Dermis microvascular lymphatic vessel endothelial cell (primary cell): ENCODE data around the gene TRNT1. TPM values are rescaled to one million over a fixed set of nuclear protein-coding genes. Genes with fewer than 3 reads are reported as not detected.
A peak's percentile ranks its signal among the peaks of the same experiment; 100 is the strongest.

ENCODE experiments used
- DNase-seq, 2 donors: peaks; one replicate each; pipeline versions ENCODE4 v3.0.0 to v3.0.0-alpha.2; 2010; ENCODE audit warnings: low read depth in 2 of 2
- total RNA-seq: library from RNA; depleted of rRNA; stranded (reverse); fragments of >200 nt; gene quantifications from 2 replicates; pipeline ENCODE4 v1.2.1, GENCODE V29; 2014

Gene TRNT1
- total RNA-seq = 18.0 TPM in 2 replicates

DNA sequence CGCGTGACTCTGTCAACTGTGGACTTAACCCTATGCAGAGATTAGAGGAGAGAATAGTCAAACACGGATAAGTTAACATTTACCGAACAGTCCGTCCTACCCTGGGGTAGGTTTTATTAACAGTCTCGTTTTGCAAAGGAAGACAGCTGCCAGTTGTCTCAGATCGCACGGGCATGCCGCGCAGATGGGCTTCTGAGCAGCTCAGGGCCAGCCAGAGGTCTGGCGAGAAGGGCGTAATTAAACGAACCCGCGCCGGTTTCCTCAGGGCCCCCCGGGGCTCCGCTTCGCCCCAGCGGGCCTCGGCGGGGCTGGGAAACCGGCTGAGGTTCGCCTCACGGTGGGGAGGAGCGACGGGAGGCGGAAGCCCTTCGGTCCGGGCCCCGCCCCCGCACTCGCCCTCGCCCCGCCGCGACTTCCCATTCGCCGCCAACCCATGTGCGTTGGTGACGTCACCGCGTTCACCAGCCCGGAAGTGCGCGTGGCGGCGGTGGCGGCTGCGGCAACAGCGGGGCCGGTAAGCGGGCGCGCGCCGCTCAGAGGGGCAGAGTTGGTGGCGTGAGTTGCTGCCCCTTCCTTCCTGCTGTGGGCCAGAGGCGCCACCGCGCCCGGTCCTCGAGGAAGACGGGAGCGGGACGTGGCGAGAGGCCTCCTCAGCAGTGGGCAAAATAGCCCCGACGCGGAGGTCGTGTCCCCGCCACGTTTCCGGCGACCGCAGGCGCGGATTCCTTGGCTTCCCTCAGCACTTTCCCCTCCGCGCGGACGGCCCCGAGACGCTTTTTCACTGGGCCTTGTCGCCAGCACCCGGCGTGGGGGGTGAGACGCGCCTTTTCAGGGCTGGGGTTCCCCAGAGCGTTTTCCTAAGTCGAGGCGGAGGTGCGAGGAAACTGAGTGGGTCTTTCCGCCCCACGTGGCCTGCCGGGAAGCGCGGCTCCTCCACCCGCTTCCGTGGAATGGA lies at the start of gene TRNT1:
TRNT1 (plus strand) TSS at position 464 of the 955 bp plus-strand sequence. CDS start 2,101 bp downstream, outside the sequence.
- DNase-seq = peak; percentile 85 to 96

DNA sequence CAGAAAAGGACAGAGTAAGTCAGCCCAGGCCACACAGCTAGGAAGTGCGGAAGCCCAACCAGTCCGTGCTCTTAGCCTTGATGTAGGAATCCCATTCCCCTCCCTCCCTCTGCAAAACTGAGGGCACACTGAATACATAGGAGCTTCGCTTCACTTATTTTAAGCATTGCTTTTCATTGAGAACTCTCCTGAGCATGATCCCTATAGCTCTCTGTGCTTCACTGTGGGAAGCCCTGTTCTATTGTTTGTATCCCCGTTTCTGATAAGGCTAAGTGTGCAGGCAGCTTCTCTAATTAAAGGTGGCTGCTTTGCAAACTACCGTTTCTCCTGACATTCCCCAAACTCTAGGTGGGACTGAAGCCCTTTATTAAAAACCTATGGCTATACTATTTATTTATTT lies 46.4 kb upstream of the TRNT1 start:
- DNase-seq = no peak

DNA sequence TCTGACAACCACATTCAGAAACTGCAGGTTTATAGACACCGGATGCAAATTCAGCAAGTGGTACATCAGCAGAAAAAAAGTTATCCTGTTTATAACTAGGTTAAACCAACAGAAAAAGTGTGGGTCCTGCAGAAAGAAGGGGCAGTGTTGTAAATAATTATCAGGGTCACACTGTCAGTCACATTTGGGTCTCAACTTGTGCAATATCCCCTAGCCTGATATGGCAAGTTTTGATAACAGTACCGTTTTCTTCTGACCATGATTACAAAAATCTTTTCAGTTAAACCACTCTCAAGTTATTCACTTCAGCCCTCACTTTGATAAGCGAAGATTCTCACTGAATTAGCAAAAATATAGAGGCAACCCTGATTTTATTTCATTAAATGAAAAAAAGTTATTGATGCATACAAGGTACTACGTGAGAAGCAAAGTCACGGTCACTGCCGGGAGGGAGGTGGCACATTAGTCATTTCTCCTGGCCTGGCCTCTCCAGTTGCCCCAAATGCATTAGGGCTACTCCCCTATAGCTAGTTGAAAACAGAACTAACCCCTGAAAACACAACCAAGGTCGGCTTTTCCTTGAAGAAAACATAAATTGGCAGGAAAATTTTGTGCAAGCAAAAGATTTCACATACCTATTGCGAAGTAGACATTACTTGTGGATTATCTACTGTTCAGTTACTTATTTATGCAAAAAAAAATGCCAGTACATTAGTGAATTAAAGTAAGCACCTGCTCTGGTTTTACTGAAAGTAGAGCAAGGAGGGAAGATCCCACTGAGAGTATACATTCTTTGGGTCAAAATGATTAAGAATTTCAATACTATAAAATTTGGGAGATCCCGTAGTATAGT lies 45.1 kb upstream of the TRNT1 start:
- DNase-seq = no peak

DNA sequence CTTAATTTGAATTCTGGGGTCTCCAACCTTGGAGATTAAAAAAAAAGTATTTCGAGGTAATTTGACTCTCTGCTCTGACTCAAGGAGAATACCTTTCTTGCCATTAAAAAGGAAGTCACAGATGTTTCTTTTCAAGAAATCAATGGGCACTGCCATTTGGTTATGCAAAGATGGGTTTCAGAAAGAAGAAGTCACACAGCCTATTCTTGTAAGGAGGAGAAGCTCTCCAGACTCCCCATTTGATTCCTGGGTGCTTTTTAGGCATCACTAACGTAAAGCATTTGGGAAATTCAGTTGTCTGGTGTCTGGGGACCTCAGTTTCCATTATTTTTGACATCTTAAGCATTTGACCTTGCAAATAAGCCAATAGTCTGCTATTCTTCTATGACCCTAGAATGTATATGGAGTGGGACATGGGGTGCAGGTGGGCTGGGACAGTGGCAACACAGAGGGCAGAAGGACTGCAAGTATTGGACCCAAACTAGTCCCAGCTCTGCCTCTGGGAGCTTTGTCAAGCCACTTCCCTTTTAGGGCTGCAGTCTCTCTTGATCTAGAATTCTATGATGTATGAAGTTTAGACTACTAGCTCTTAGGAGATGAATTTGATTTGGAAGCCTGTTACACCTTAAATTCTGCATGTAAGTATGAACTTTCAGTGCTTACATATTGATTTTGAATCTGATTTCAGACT lies 44.4 kb upstream of the TRNT1 start:
- DNase-seq = no peak

DNA sequence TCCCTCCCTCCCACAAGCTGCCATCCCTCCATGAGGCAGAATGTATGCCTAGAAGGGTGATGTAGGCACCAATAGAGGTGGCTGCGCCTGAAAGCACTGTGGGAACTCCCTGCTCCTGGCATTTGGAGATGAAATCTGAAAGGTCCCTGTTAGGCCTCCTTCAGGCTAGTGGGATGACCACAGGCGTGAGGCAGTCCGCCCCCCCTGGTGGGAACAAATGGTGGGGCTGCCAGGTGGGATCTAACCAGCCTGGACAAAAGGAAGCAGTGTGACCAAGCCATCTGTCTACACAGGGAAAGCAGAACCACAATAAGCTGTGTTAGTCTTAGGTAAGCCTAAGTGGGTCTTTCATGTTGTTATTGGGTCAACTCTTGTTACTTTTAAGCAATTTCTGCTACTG lies 41.9 kb upstream of the TRNT1 start:
- DNase-seq = no peak

DNA sequence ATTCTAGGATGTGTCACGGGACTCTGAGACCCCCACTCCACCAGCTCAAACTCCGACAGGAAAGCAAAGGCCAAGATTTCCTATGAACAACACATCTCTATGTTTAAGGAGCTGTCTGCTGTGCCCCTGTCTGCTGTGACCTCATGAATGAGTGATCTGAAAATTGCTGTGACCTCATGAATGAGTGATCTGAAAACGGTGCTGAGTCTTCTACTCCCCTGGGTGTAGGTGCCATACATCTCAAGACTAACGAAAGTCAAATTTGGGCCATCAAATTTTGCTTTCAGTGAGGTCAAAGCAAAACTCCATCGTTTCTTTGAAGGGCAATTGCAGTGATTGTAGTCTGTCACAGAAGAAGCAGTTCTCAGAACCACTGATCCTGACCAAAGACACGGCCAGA lies 41.0 kb upstream of the TRNT1 start:
- DNase-seq = no peak

DNA sequence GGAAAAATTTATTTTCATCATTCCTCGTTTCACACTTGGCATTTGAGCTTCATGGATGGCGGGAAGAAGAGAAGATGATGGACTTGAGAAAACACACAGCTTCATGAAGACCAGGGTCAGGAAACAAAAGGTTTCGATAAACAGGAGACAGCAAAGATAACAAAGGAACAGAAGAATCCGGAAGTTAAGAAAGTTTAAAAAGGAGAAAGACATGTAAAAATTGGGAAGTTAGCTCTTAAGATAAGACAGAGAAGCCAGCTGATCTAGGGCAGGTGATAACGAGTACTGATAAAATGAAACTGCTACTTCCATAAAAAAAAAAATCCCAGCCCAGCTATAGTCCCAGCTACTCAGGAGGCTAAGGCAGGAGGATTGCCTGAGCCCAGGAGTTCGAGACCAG lies 40.5 kb upstream of the TRNT1 start:
- DNase-seq = no peak

DNA sequence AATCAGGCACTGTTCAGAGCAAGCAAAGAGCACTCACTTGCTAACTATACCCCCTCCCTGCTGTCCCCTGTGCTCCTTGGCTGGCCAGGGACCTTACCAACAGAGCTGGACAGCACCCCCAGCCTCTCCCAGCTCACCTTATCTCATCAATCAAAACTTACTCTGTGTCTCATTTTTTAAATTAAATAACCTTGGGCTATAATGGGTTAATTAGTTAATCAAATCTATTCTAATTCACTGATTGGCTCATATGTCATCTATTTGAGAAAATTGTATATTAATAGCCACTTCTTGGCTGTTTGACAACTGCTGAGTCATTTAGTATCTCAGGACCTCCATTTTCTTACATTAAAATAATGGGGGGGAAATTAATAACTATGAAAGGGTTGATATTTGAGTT lies 39.5 kb upstream of the TRNT1 start:
- DNase-seq = no peak

DNA sequence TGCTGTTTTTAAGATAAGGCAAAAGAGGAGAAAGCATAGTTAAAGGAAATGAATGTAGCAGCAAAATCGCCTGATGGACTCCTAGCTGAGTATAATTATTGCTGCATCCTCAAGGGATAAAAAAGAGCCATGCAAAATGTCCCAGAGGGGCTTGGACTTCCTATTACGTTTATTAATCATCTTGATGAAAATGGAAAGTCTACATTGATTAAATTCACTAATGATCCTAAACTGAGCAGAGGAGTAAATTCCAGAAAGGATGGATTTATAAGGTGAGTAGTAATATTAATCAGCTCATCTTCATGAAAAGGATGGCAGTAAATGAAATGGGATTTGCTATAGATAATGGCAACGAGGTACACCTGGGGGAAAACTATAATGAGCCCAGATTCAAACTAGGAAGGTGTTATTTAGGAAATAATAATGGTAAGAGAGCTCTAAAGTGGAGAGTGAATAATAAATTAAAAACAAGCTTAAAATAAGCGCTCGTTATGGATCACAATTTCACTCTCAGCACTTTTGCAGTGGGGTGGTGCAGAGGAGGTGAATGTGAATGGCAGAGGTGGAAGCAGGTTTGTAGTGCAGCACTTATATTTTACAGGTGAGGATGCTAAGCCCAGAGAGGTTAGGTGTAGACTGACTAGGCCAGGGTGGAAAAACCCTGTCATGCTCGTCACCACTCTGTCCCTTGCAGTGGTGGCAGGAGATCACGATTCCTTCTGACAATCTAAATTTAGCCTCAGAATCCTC lies 38.8 kb upstream of the TRNT1 start:
- DNase-seq = no peak

DNA sequence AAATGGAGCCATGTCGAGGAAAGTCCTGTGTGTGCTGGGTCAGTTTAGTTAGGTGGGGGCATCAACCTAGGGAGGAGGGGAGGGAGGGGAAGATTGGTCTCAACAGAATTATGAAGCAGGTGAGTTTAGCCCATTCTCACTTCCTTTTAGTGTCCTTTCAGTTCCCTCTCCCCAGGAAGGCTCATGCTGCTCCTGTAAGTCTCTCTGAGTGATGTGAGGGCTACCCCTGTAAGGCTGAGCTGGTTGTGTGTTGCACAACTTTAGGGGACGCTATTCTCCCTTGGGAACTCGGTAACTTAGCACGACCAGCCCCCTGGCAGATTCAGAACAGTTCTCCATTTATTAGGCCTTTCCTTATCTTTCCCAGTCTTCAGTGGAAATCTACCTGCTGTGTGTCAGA lies 37.7 kb upstream of the TRNT1 start:
- DNase-seq = no peak

DNA sequence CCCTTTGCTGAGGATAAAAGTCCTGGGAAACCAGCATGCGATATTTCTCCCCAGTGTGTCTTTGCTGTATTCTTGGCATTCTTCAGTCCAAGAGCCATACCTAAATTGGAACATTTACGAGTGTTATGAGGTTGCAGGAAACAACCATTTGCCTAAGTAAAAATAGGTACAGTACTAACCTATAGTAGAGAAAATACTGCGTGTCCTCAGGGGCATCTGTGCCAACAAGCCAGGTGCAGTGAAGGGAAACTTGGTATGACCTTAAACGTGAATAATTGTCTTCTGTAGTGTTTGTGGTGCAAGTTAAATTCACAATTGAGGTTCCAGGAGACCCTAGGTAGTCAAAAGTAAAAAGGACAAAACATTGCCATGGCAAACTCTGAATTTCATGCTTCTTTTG lies 28.8 kb upstream of the TRNT1 start:
- no peak for DNase-seq

DNA sequence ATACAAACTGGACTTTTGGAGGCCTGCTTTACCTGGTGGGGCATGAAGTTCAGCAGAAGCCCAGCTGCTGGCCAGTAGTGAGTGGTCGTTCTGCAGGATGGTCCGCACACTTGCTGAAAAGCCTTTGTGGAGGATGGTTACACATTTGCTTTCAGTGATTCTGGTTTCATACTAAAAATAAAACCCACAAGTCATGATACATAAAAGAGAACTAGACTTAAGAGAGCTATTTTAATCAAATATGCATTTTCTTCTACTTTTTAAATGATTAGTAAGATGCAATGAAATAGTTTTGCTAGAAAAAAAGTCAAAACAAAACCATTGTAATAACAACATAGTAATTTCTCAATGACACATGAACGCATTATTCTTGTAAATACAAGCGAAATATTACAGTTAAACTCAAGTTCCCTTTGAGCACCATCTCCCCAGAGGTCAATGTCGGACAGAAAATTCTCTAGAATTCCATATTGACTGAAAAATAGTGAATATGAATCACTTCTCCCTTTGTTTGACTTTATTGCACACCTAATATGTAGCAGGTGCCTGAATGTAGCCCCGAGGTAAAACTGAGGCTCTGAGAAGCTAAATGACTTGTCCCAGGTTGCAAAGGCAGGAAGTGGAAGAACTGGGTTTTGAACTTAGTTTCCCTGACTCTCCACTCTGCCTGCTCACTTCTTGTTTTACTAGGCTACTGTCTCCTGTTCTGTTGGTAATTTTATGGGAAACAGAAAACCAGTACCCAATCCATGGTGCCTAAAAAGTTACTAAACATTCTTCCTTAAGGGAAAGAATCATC lies 24.9 kb upstream of the TRNT1 start:
- no peak for DNase-seq

DNA sequence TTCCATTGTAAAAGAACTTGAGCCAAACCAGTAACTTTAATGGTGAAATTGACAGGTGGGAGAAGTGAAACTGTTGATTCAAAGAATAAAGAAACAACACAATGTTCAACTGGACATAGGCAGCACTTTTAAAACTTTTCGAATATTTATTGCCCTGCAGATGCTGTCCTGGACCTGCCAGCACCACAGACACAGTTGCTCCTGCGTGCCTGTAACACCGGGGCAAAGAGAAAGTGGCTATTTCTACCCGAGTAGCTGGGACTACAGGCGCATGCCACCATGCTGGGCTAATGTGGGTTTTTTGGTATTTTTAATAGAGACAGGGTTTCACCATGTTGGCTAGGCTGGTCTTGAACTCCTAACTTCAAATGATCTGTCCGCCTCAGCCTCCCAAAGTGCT lies 24.0 kb upstream of the TRNT1 start:
- DNase-seq = no peak

DNA sequence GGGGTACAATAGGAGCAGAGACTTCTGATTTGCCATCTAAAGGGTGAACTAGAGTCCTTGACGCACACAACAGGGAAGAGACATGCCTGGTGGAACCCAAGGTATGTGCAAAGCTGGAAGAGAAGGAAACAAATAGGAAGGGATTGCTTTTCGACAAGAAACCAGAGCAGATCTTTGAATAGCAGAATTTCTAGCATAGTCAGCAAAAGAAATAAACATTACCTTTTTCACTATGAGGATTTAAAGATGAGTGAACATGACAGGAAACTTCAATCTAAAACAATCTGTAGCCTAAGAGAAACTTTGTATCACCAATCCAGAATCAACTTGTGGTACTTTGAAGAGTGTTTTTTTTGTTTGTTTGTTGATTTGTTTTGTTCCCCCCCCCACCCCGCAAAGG lies 21.5 kb upstream of the TRNT1 start:
- DNase-seq = no peak

DNA sequence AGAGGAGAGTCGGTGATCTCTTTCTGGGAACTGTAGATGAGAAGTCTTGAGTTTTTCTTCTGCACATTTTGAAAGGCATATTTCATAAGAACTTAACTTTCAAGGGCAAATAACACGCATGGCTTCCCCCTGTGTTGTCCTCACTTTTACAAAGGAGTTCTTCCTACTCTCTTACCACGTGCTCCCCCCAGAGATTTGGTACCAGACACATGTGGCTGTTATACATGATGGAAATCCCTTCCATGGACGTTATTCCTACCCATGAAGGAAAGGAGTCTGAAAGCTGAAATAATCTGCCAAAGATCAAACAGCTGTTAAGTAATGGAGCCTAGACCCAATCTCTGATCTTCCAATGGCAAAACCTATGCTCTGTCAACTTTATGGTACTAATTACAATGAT lies 20.9 kb upstream of the TRNT1 start:
- DNase-seq = no peak

DNA sequence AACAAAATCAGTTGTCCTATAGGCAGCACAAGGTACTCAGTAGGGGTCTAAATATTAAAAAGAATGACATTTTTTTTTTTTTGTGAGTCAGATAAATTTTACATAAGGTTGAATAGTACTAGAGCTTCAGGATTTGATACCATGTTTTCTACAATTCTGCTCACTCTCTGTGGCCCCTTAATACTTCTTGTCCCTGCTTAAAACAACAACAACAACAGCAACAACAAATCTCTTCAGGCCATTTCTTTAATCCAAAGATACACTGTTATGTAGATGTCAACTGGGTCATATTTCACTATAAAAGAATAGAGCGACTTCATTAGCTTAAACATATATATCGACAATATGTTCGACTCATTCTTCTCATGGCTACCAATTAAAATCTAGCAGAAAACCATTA lies 19.6 kb upstream of the TRNT1 start:
- DNase-seq = no peak

DNA sequence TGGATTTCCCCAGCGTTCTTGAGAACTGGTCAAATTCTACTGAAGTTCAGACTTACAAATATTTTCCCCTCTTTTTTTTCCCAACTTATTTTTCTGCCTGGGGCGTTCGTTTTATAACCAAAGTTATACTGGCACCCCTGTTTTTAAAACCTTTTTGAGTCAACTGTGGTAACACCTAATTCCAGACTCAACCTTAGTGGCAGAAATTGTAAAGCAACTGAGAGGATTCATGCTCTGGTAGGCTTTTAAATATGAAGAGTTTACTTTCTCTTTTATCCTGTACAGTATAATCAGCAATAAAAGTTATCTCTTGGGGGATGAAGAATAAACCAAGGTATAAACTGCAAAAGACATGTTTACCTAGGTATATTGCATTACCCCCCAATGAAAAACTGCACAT lies 18.9 kb upstream of the TRNT1 start:
- DNase-seq = no peak

DNA sequence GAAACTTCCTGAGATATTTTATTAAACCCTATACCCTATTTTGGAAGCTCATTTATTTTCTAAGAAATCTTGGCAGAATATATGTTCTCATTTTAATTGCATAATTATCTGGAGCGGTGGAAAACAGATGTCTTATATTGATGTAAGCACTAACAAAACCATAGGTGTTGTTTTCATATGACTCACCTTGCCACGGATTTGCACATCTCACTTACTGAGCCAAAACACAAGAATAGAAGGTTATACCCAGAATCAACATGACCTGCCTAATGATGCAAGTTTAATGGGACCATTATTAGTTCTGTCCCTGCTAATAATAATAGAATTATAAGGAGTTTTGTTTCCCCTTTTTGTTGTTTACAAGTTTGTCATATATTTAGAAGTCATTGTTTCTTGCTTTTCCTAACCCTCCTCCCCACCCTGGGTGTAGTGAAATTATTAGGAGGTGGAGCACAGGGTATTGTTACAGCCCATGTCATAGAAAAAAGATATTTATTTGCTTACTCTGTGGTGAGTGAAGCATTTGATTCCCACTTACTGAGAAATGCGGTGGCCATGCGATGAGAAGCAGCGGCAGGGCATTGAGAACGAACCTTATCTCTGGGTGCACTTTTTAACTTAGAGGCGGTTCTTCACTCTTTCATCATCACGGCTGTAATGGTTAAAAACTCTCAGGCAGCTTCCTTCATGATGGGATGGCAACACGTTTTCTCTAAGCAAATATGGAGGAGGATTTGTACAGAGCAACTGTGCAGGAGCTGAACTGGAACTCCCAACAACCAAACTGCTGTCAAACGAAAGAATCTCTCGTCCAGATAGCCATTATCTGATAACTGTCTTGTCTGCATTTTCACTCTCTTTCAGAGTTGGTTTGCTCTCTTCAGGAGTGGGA lies 17.1 kb upstream of the TRNT1 start:
- DNase-seq = no peak

DNA sequence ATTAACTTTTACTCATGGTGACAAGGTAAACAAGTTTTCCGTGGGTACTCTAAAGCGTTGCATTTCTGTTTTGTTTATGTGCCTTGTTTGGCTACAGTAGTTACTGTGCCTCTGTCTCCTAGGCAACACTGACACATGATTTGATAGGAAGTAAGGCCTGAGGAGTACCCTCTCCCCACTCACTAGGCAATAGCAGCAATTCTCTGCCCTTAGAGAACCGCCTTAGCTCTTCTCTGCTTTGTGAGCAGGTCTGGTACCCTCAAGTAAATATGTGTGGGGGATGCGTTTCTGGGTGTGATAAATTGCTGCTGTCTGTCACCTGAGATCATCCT lies 16.5 kb upstream of the TRNT1 start, which contains the start of gene IL5RA:
IL5RA (minus strand) TSS at position 76 of the 332 bp plus-strand sequence. CDS start 5,390 bp downstream, outside the sequence.
- peak in 1 of 2 donors; percentile 1 for DNase-seq
